GM23338 (cell line): ENCODE data around the gene CLEC2B. TPM values are rescaled to one million over a fixed set of nuclear protein-coding genes. Genes with fewer than 3 reads are reported as not detected.

Experiments used
- ATAC-seq: fragments of 200-7000 bp; cut with Tn5 transposase; 3 replicates; pipeline ENCODE4 v1.9.1; 2020
- DNase-seq: peaks from one replicate; pipeline ENCODE4 v3.0.0-alpha.2; 2015; ENCODE audit warnings: low spot score
- H2AFZ ChIP-seq: fragments of 200-600 bp; sonication (generic); 2 replicates; pipeline ENCODE4 v1.8.0; 2016; ENCODE audit warnings: antibody characterized with exemption, mild to moderate bottlenecking, moderate library complexity
- H3F3A ChIP-seq: fragments of 200-600 bp; sonication (generic); replicated peaks from 2 replicates; pipeline ENCODE4 v1.8.0; 2017; ENCODE audit warnings: antibody characterized with exemption, mixed run types, low read depth
- H3K27ac ChIP-seq: fragments of 200-600 bp; sonication (generic); 2 replicates; pipeline ENCODE4 v1.6.1; 2016; ENCODE audit warnings: low read depth
- H3K27me3 ChIP-seq: fragments of 200-600 bp; sonication (generic); 2 replicates; pipeline ENCODE4 v1.8.0; 2016; ENCODE audit warnings: mild to moderate bottlenecking, mixed run types, moderate library complexity; ENCODE audit not compliant: insufficient read depth
- H3K36me3 ChIP-seq: fragments of 200-600 bp; sonication (generic); 2 replicates; pipeline ENCODE4 v1.8.0; 2016; ENCODE audit warnings: mild to moderate bottlenecking; ENCODE audit not compliant: insufficient read depth
- H3K4me1 ChIP-seq: fragments of 200-600 bp; sonication (generic); 2 replicates; pipeline ENCODE4 v1.8.0; 2016; ENCODE audit warnings: mild to moderate bottlenecking, moderate library complexity; ENCODE audit not compliant: insufficient read depth
- H3K4me2 ChIP-seq: fragments of 200-600 bp; sonication (generic); 2 replicates; pipeline ENCODE4 v1.7.1; 2017; ENCODE audit warnings: mixed run types
- H3K4me3 ChIP-seq: fragments of 200-600 bp; sonication (generic); 2 replicates; pipeline ENCODE4 v1.6.1; 2016; ENCODE audit warnings: mixed run types
- H3K79me2 ChIP-seq: fragments of 200-600 bp; sonication (generic); replicated peaks from 2 replicates; pipeline ENCODE4 v1.8.0; 2017; ENCODE audit warnings: mild to moderate bottlenecking; ENCODE audit not compliant: insufficient read depth
- H3K9me2 ChIP-seq: fragments of 200-600 bp; sonication (generic); 2 replicates; pipeline ENCODE4 v1.8.0; 2017; ENCODE audit not compliant: insufficient read depth
- H4K20me1 ChIP-seq: fragments of 200-600 bp; sonication (generic); replicated peaks from 2 replicates; pipeline ENCODE4 v1.8.0; 2017; ENCODE audit warnings: mild to moderate bottlenecking; ENCODE audit not compliant: insufficient read depth
- H3K27ac Mint-ChIP-seq: 2 replicates; pipeline ENCODE4 v1.8.0; 2020; ENCODE audit warnings: inconsistent platforms, mild to moderate bottlenecking, moderate library complexity, mixed read lengths
- H3K27me3 Mint-ChIP-seq: 3 replicates; pipeline ENCODE4 v1.8.0; 2022; ENCODE audit warnings: low read depth, mild to moderate bottlenecking, moderate library complexity, mixed read lengths, inconsistent platforms; ENCODE audit not compliant: insufficient read depth, poor library complexity
- H3K36me3 Mint-ChIP-seq: 3 replicates; pipeline ENCODE4 v1.8.0; 2021; ENCODE audit warnings: low read depth, mild to moderate bottlenecking, inconsistent platforms, moderate library complexity, mixed read lengths
- H3K4me1 Mint-ChIP-seq: 3 replicates; pipeline ENCODE4 v1.8.0; 2020; ENCODE audit warnings: mild to moderate bottlenecking, inconsistent platforms, mixed read lengths
- H3K4me3 Mint-ChIP-seq: 3 replicates; pipeline ENCODE4 v1.8.0; 2021; ENCODE audit warnings: moderate library complexity, mild to moderate bottlenecking, inconsistent platforms, mixed read lengths
- H3K9me3 Mint-ChIP-seq: 3 replicates; pipeline ENCODE4 v1.8.0; 2020; ENCODE audit warnings: moderate library complexity, mild to moderate bottlenecking, inconsistent platforms, mixed read lengths
- CREB1 ChIP-seq: fragments of 250-450 bp; sonication (Bioruptor Pico); IDR thresholded peaks from 2 replicates; pipeline ENCODE4 v1.5.0; 2020; ENCODE audit warnings: low read depth, mild to moderate bottlenecking, moderate library complexity
- ETS1 ChIP-seq: IDR thresholded peaks from 2 replicates; pipeline ENCODE4 v1.6.1; 2016; ENCODE audit warnings: antibody characterized with exemption
- EZH2 ChIP-seq: fragments of 200-600 bp; sonication (generic); IDR thresholded peaks from one replicate; pipeline ENCODE4 v1.8.0; 2017; ENCODE audit warnings: antibody characterized with exemption, mild to moderate bottlenecking, low read depth; ENCODE audit not compliant: unreplicated experiment
- EZH2phosphoT487 ChIP-seq: fragments of 200-600 bp; sonication (generic); IDR thresholded peaks from one replicate; pipeline ENCODE4 v1.8.1; 2018; ENCODE audit warnings: antibody characterized with exemption; ENCODE audit not compliant: unreplicated experiment
- JUNB ChIP-seq: IDR thresholded peaks from one replicate; pipeline ENCODE4 v1.6.1; 2016; ENCODE audit warnings: antibody characterized with exemption; ENCODE audit not compliant: unreplicated experiment
- POLR2AphosphoS5 ChIP-seq: IDR thresholded peaks from 2 replicates; pipeline ENCODE4 v1.6.1; 2016; ENCODE audit warnings: antibody characterized with exemption, low read depth
- REST ChIP-seq: IDR thresholded peaks from one replicate; pipeline ENCODE4 v1.6.1; 2018; ENCODE audit warnings: antibody characterized with exemption; ENCODE audit not compliant: unreplicated experiment
- STAT1 ChIP-seq: IDR thresholded peaks from one replicate; pipeline ENCODE4 v1.6.1; 2016; ENCODE audit warnings: antibody characterized with exemption; ENCODE audit not compliant: unreplicated experiment
- ZNF114 ChIP-seq: fragments of 250-450 bp; sonication (Bioruptor Pico); IDR thresholded peaks from 2 replicates; pipeline ENCODE4 v1.5.0; 2020; ENCODE audit warnings: mild to moderate bottlenecking, moderate library complexity
- ZNF331 ChIP-seq: fragments of 250-450 bp; sonication (Bioruptor Pico); IDR thresholded peaks from 2 replicates; pipeline ENCODE4 v1.5.0; 2020; ENCODE audit warnings: low read depth, mild to moderate bottlenecking, moderate library complexity
- ZNF462 ChIP-seq: fragments of 250-450 bp; sonication (Bioruptor Pico); IDR thresholded peaks from 2 replicates; pipeline ENCODE4 v1.5.0; 2020; ENCODE audit warnings: mild to moderate bottlenecking, moderate library complexity
- polyA plus RNA-seq: library from polyadenylated mRNA; unstranded; fragments of >200 nt; fragmentation: Nextera tagmentation; extraction: Ambion mirVana; gene quantifications from 2 replicates; pipeline ENCODE4 v1.2.1, GENCODE V29; 2016
- total RNA-seq: library from RNA; depleted of rRNA; stranded (reverse); fragments of >200 nt; shearing (Covaris generic); gene quantifications from 2 replicates; pipeline ENCODE4 v1.2.3, GENCODE V29; 2014

The CLEC2B gene
- total and polyA plus RNA-seq, 2 experiments from 2014 or later = not detected

- TF ChIP-seq ZNF462 = no peak
Observed at GRCh38 chr12:9872742-9873141, 3.6 kb upstream of the CLEC2B start (continued).

- Histone ChIP-seq H3K9me2 (peaks cover 8% of the 10 kb centered on the region; the same call in 1 of the 2 replicates), H3K79me2 (no peaks in the 10 kb centered on the region), H3K4me3 (no peak overlapping the region), H3K4me2 (no peak overlapping the region), H3F3A (no peaks in the 10 kb centered on the region), H3K4me1 (peaks cover 19% of the 10 kb centered on the region), H3K27me3 (no peaks in the 10 kb centered on the region), H3K27ac (no peak overlapping the region), H3K36me3 (no peaks in the 10 kb centered on the region), H2AFZ (peak overlapping the region; percentile 52; the same call in 1 of the 2 replicates), H4K20me1 (no peaks in the 10 kb centered on the region)
- no peaks in the 10 kb centered on the region for H3K36me3 Mint-ChIP-seq
- H3K4me3 Mint-ChIP-seq = no peak overlapping the region
- no peak overlapping the region for H3K27ac Mint-ChIP-seq
- ATAC-seq (no peak), DNase-seq (no peak)
- peaks cover 3% of the 10 kb centered on the region for H3K27me3 Mint-ChIP-seq
- no peaks in the 10 kb centered on the region; the same call in 2 of the 3 replicates for H3K9me3 Mint-ChIP-seq
- peaks cover 15% of the 10 kb centered on the region; the same call in 2 of the 3 replicates for H3K4me1 Mint-ChIP-seq
- TF ChIP-seq CREB1 (CRISPR knock-in tag) (no peak), EZH2 (no peak), JUNB (no peak), STAT1 (no peak), POLR2AphosphoS5 (no peak), EZH2phosphoT487 (no peak), ZNF331 (CRISPR knock-in tag) (no peak), ETS1 (no peak), REST (no peak), ZNF114 (CRISPR knock-in tag) (no peak)
Observed at GRCh38 chr12:9872162-9872561, 3.0 kb upstream of the CLEC2B start.
